ENCODE data around the gene DOK3. TPM values are rescaled to one million over a fixed set of nuclear protein-coding genes. Genes with fewer than 3 reads are reported as not detected.

Gene DOK3
- total and polyA plus RNA-seq, 10 of the 15 experiments (the other 5 are each of a cell fraction or from before 2014, with no cell fraction given): 6.6 to 107 (median 52.1) TPM

DNA sequence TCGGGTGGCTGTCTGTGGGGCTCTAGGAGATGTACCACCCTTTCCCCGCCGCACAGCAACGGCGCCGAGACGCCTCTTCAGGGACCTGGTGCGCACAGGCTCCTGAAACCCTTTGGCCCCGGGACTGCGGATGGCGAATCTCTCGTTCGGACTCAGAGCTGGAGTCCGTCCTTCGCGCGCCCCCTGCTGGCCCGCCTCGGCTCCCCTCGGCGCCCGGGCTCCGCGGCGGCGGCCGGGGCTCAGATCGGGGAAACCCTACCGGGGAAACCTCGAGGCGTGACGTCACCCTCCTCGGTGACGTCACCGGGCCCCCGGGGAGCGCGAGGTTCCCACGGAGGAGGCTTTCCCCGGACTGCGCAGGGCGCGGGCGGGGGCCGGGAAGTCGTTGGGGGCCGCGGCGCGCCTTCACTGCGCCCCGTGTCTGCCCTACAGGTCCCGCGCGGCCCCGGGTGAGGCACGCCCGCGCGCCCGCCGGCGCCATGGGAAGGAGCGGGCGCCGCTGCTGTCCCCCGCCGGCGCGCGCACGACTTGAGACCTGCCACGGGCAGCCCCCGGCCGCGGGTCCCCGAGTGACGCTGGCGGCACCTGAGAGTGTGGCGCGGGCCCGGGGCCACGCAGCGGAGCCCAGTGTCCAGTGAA is 55.1 kb downstream of the DOK3 start (continued):
- no peak for TF ChIP-seq ASH2L (IDR thresholded peaks at IDR 0.05; ENCODE audit: borderline replicate concordance, low read depth)
- peak; percentile 67 for TF ChIP-seq NBN (IDR thresholded peaks at IDR 0.05)
- no peak for TF ChIP-seq BMI1 (IDR thresholded peaks at IDR 0.05; ENCODE audit: borderline replicate concordance)
- TF ChIP-seq MEF2B (IDR thresholded peaks at IDR 0.05; ENCODE audit: partially characterized antibody, poor library complexity, severe bottlenecking): peak; percentile 95
- no peak for TF ChIP-seq NFYA (IDR thresholded peaks at IDR 0.05; ENCODE audit: borderline replicate concordance, low read depth, low read length)
- no peak for TF ChIP-seq CBX3 (IDR thresholded peaks at IDR 0.05; ENCODE audit: borderline replicate concordance, low read depth)
- TF ChIP-seq CHD1 (IDR thresholded peaks at IDR 0.05; ENCODE audit: low read depth, low read length): no peak
- TF ChIP-seq MTA2 (IDR thresholded peaks at IDR 0.05; ENCODE audit: low read depth): no peak
- peak; percentile 77 for TF ChIP-seq YY1 (IDR thresholded peaks at IDR 0.05; ENCODE audit: low read depth, low read length)
- no peak for TF ChIP-seq MYB (IDR thresholded peaks at IDR 0.05; ENCODE audit: borderline replicate concordance, low read depth, low read length)
- no peak for TF ChIP-seq HCFC1 (IDR thresholded peaks at IDR 0.05; ENCODE audit: low read length)
- no peak for TF ChIP-seq GABPA (IDR thresholded peaks at IDR 0.05; ENCODE audit: low read depth)
- TF ChIP-seq PAX8 (IDR thresholded peaks at IDR 0.05): no peak
- no peak for TF ChIP-seq ZNF384 (IDR thresholded peaks at IDR 0.05; ENCODE audit: borderline replicate concordance, low read depth, low read length)
- peak; percentile 76; the same call in 1 of the 2 replicates for TF ChIP-seq BCL11A (IDR thresholded peaks at IDR 0.05; ENCODE audit: low read depth, low read length)
- TF ChIP-seq SREBF2 (IDR thresholded peaks at IDR 0.05; ENCODE audit: low read length): no peak
- TF ChIP-seq IRF4 (IDR thresholded peaks at IDR 0.05; ENCODE audit: low read depth, low read length): no peak
- TF ChIP-seq, protein P1, sequence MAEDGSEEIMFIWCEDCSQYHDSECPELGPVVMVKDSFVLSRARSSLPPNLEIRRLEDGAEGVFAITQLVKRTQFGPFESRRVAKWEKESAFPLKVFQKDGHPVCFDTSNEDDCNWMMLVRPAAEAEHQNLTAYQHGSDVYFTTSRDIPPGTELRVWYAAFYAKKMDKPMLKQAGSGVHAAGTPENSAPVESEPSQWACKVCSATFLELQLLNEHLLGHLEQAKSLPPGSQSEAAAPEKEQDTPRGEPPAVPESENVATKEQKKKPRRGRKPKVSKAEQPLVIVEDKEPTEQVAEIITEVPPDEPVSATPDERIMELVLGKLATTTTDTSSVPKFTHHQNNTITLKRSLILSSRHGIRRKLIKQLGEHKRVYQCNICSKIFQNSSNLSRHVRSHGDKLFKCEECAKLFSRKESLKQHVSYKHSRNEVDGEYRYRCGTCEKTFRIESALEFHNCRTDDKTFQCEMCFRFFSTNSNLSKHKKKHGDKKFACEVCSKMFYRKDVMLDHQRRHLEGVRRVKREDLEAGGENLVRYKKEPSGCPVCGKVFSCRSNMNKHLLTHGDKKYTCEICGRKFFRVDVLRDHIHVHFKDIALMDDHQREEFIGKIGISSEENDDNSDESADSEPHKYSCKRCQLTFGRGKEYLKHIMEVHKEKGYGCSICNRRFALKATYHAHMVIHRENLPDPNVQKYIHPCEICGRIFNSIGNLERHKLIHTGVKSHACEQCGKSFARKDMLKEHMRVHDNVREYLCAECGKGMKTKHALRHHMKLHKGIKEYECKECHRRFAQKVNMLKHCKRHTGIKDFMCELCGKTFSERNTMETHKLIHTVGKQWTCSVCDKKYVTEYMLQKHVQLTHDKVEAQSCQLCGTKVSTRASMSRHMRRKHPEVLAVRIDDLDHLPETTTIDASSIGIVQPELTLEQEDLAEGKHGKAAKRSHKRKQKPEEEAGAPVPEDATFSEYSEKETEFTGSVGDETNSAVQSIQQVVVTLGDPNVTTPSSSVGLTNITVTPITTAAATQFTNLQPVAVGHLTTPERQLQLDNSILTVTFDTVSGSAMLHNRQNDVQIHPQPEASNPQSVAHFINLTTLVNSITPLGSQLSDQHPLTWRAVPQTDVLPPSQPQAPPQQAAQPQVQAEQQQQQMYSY (CRISPR knock-in tag; IDR thresholded peaks at IDR 0.05): no peak
- TF ChIP-seq CHD2 (IDR thresholded peaks at IDR 0.05; ENCODE audit: borderline replicate concordance, low read depth, low read length): peak; percentile 62; the same call in 1 of the 2 replicates
- TF ChIP-seq CREM (IDR thresholded peaks at IDR 0.05; ENCODE audit: low read depth): peak; percentile 97
- no peak for TF ChIP-seq RBBP5 (conservative IDR thresholded peaks at IDR 0.05)
- TF ChIP-seq POU2F2 (IDR thresholded peaks at IDR 0.05; ENCODE audit: borderline replicate concordance, low read depth, low read length): 0 out of 3 replicates have a peak, but pooled peaks have one; percentile 20
- TF ChIP-seq SRF (IDR thresholded peaks at IDR 0.05; ENCODE audit: low read depth in 2 of 2, low read length in 2 of 2): peak in 1 of 2 experiments; percentile 54; a peak in 1 of 4 replicates
- TF ChIP-seq EP300 (IDR thresholded peaks at IDR 0.05; ENCODE audit: borderline replicate concordance in 1 of 2, control insufficient read depth in 1 of 2, low read depth in 2 of 2, low read length in 2 of 2): peak; percentile 39 to 70; a peak in 3 of 4 replicates
- TF ChIP-seq, protein P2, sequence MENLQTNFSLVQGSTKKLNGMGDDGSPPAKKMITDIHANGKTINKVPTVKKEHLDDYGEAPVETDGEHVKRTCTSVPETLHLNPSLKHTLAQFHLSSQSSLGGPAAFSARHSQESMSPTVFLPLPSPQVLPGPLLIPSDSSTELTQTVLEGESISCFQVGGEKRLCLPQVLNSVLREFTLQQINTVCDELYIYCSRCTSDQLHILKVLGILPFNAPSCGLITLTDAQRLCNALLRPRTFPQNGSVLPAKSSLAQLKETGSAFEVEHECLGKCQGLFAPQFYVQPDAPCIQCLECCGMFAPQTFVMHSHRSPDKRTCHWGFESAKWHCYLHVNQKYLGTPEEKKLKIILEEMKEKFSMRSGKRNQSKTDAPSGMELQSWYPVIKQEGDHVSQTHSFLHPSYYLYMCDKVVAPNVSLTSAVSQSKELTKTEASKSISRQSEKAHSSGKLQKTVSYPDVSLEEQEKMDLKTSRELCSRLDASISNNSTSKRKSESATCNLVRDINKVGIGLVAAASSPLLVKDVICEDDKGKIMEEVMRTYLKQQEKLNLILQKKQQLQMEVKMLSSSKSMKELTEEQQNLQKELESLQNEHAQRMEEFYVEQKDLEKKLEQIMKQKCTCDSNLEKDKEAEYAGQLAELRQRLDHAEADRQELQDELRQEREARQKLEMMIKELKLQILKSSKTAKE (IDR thresholded peaks at IDR 0.05; ENCODE audit: low read depth, poor library complexity, severe bottlenecking): no peak
- 0 out of 2 replicates have a peak, but pooled peaks have one; percentile 39 for TF ChIP-seq POLR2AphosphoS2 (IDR thresholded peaks at IDR 0.05; ENCODE audit: low read depth, low read length)

Data from GM12878 (cell line).